VCaP (cell line): ENCODE measurements around the gene SHC4.

Experiments
- H3K27ac ChIP-seq: fragments of 450-650 bp; 2 replicates; pipeline ENCODE4 v1.5.1; 2017
- TF ChIP-seq, protein P1 (sequence below): fragments of 450-650 bp; conservative IDR thresholded peaks from 2 replicates; pipeline ENCODE4 v1.5.1; 2017; ENCODE audit warnings: mild to moderate bottlenecking, moderate library complexity

SHC4 gene

DNA sequence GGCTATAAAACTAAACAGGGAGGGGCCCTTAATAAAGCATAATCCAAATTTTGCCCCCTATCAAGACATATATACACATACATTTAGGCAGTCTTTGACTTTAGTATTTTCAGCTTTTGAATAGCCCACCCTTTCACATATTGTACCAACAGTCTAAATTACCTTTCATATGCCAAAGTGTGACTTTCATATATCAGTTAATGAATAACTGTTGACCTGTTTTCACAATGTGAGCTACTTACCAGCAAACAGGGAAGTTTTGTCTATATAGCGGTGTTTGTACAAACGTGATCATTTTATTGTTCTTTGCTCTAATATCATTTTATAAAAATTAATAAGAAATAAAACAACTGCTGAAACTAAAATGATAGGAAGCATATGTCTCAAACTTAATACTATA is 180.8 kb downstream of the SHC4 start:
- no peak overlapping the region for H3K27ac ChIP-seq
- TF ChIP-seq, protein P1, sequence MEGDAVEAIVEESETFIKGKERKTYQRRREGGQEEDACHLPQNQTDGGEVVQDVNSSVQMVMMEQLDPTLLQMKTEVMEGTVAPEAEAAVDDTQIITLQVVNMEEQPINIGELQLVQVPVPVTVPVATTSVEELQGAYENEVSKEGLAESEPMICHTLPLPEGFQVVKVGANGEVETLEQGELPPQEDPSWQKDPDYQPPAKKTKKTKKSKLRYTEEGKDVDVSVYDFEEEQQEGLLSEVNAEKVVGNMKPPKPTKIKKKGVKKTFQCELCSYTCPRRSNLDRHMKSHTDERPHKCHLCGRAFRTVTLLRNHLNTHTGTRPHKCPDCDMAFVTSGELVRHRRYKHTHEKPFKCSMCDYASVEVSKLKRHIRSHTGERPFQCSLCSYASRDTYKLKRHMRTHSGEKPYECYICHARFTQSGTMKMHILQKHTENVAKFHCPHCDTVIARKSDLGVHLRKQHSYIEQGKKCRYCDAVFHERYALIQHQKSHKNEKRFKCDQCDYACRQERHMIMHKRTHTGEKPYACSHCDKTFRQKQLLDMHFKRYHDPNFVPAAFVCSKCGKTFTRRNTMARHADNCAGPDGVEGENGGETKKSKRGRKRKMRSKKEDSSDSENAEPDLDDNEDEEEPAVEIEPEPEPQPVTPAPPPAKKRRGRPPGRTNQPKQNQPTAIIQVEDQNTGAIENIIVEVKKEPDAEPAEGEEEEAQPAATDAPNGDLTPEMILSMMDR: no peak

DNA sequence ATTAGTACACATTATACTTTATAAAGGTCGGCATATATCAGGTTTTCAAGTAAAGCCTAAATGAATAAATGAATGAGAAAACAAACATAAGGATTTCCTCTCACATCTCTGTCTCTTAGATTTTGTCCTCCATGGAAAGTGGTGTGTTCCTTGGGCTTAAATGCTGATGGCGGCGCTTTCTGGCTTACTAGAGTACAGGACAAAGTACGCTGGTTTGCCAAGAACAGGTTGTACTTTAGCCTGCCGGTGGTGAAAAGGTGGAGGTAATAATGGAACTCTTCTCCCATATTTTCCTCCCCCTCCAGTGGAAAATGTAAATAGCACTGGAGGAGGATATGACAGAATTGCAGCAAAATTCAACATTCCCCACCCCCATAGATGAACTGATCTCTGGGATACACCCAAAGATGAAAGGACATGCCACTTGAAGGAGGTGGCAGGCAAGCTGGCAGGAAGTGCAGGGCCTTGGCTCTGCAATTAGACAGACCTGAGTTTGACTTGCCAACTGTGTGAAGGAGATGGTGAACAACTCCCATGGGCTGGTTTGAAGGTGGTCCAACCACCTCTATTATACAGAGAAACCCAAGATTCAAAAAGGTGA is 182.1 kb downstream of the SHC4 start:
- TF ChIP-seq, protein P1: no peak
- H3K27ac ChIP-seq: no peak overlapping the region

DNA sequence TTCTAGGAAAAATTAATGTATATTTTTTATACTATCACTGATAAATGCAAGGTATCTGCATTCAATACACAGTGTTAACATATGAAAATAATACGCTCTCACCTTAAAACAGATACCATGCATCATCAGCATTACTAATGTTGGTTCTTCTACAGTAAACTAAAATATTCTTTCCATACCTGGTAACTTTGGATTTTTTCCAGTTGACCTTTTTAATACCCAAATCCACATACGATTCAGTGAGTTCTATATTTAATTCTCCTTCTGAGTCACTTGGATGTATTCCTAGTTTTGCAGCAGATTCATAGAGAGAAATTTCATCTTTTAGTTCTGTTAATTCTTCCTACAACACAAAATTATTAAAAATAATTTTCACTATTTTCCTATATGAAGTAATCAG is 182.7 kb downstream of the SHC4 start:
- no peak overlapping the region for H3K27ac ChIP-seq
- TF ChIP-seq, protein P1: no peak

DNA sequence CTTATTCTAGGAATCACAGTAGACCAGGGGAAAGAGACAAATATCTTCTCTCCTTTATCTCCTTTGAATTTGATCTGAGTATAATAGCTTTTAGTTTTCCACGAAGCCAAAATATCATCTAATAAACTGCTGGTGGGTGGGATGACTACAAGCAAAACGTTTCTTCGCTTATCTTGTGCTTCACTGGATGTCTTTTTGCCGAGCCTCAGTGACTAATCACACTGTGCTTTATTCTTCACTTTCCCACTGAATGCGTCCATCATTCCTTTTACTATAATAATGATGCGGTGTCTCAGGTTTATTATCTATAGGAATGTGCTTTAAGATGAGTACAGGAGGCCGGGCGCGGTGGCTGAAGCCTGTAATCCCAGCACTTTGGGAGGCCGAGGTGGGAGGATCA is 185.4 kb downstream of the SHC4 start:
- H3K27ac ChIP-seq: no peak overlapping the region
- TF ChIP-seq, protein P1: no peak

DNA sequence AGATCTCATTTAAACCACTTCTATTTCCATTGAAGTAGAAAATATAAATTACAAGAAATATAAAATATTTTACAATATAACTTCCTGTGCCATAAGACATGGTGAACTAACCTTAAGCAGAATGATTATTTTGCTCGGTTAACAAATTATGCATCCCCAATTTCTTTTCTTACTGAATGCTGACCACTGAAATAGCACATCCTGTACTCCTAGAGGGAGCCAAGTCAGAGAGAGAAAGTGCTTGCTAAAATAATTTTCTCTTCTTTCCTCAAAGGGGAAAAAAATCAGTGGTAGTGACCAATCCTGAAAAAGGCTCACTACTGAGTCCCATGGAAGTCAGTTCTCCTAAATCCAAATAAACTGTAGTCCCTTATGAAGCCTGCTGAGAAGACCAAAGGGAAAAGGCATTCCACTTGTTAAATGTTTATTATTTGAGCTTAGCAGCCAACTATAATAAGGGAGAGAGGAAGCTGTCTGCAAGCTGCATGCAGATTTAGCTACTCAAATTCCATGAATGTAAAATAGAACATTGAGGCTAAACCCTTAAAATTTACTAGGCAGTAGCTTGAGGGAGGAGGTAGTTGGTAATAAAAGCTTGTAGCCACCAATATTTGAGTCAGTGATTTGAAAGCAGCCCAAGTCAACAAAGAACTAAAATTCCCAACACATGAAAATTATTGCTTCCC is 185.9 kb downstream of the SHC4 start:
- H3K27ac ChIP-seq: no peak overlapping the region

DNA sequence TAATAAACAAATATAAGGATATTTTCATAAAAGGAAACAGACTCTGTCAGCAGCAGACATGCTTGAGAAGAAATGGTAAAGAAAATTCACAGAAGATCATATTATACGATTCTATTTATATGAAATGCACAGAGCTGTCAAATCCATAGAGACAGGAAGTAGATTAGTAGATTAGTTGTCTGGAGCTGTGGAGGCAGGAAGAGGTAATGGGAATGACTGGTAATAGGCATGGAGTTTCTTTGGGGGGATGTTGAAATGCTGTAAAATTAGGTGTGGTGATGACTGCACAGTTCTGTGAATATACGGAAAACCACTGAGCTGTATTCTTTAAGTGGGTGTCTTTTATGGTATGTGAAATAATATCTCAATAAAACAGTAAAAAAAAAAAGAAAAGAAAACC is 188.2 kb downstream of the SHC4 start:
- TF ChIP-seq, protein P1: no peak
- no peak overlapping the region for H3K27ac ChIP-seq

More for the DNA sequence above, 185.9 kb downstream of the SHC4 start:
- TF ChIP-seq, protein P1: no peak

DNA sequence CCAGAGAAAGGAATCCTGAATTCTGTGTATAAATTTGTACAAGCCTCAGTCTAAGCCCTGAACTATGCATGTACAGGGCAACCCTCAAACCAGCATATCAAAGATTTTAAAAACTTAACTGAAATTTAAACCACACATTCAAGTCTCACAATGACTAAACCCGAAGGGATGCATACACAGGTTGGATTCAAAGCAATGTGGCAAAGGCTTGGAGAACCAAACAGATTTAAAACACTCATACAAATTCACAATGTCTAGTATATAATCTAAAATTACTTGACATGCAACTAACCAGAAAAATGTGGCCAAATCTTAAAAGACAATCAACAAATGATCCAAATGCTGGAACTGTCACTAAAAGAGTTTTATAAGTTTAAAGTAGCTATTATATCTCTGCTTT is 189.2 kb downstream of the SHC4 start:
- no peak overlapping the region for H3K27ac ChIP-seq
- TF ChIP-seq, protein P1: no peak
